ENCODE results near the gene PATL2.
"Not testable (repeated sequence)": the region's sequence is repeated elsewhere in the genome, so short reads cannot be mapped to it uniquely, and the experiment has no call there.

PATL2 gene

GRCh38 chr15:44647036-44647435, 64.1 kb downstream of the PATL2 start:
- no peak for DNase-seq (ENCODE audit: low spot score)

- DNase-seq (ENCODE audit: low spot score) = no peak
Measured at GRCh38 chr15:44646460-44646859, 64.7 kb downstream of the PATL2 start.

- DNase-seq (ENCODE audit: low spot score) = no peak
Measured at GRCh38 chr15:44641651-44642050, 69.5 kb downstream of the PATL2 start.

DNA sequence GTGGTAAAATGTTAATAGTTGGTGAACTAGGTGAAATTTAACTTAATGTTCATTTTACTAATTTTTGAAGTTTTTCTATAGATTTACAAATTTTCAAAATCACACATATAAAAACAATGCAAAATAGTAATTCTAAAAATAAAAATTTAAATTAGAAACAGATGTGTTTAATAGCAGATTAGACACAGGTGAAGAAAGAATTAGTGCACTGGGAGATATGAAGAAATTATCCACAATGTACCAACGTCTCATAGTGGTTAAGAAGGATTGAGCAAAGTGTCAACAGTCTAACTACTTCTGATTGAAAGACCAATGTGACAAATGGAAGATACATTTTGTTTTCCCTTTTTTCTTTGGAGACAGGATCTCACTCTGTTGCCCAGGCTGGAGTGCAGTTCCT, 74.1 kb downstream of the PATL2 start:
- no peak for DNase-seq (ENCODE audit: low spot score)

DNA sequence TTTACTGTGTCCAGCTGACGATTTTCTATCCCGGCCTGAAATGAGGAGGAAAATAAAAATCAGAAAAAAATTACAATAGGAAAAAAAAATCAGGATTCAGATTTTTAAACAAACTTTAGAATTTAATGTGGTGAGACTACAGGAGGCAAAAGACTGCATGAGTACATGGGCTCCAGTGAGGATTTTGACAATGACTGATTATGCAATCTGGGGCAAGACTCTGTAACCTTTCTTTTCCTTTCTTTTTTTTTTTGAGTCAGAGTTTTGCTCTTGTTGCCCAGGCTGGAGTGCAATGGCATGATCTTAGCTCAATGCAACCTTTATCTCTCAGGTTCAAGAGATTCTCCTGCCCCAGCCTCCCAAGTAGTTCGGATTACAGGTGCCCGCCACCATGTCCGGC, 77.5 kb downstream of the PATL2 start:
- DNase-seq (ENCODE audit: low spot score) = no peak

- DNase-seq (ENCODE audit: low spot score) = not testable (repeated sequence)
Measured at GRCh38 chr15:44625286-44625685, 85.8 kb downstream of the PATL2 start.

GRCh38 chr15:44623178-44623577, 87.9 kb downstream of the PATL2 start:
- DNase-seq (ENCODE audit: low spot score) = no peak

- no peak for DNase-seq (ENCODE audit: low spot score)
Measured at GRCh38 chr15:44620081-44620480, 91.0 kb downstream of the PATL2 start.

DNA sequence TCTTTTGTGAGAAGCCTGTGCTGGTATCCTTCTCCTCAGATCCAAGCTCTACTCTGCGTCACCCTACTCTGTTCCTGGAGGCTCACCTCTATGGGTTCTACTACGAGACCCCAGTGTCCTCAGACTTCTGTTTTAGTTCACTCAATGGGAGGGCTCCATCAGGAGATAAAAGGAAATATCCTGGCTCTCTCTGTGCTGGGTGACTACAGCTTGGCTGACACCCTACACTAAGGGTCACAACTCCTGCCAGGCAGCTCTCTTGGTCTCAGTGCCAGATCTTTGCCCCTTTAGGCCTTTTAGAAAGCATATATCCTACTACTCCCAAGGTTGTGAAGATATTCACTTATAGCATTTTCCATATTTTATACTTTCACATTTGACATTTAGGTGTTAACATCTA, 94.1 kb downstream of the PATL2 start:
- no peak for DNase-seq (ENCODE audit: low spot score)
